ENCODE data around the gene ARMC7. TPM values are rescaled to one million over a fixed set of nuclear protein-coding genes. Genes with fewer than 3 reads are reported as not detected.

The ARMC7 gene
- polyA plus RNA-seq, 1 donor from 2014 or later, result 3.7 TPM

GRCh38 chr17:75152922-75153779 lies 43.4 kb downstream of the ARMC7 start:
- no peaks in the 10 kb centered on the region for H3K9me3 ChIP-seq (ENCODE audit: low read length)
- peaks cover 17% of the 10 kb centered on the region for H4K20me1 ChIP-seq (ENCODE audit: insufficient read depth)
- peaks cover 6% of the 10 kb centered on the region for H3K36me3 ChIP-seq (ENCODE audit: insufficient read depth, low read length)
- H3K4me2 ChIP-seq (ENCODE audit: low read length), result peak overlapping the region; percentile 82
- no peaks in the 10 kb centered on the region for H3K27me3 ChIP-seq (ENCODE audit: insufficient read depth, low read depth, low read length)
- H3K27ac ChIP-seq (ENCODE audit: low read length), result peak overlapping the region; percentile 100
- peak overlapping the region; percentile 21 for H2AFZ ChIP-seq (ENCODE audit: low read depth, low read length)
- TF ChIP-seq MXI1 (conservative IDR thresholded peaks at IDR 0.05; ENCODE audit: poor library complexity, severe bottlenecking) (peak; percentile 91), EP300 (conservative IDR thresholded peaks at IDR 0.05; ENCODE audit: poor library complexity, severe bottlenecking) (no peak), POLR2AphosphoS5 (IDR thresholded peaks at IDR 0.05) (peak; percentile 57), SMC3 (conservative IDR thresholded peaks at IDR 0.05; ENCODE audit: poor library complexity) (peak; percentile 11), RAD21 (conservative IDR thresholded peaks at IDR 0.05) (no peak), CTCF (IDR thresholded peaks at IDR 0.05; ENCODE audit: poor library complexity, severe bottlenecking) (no peak), TAF1 (IDR thresholded peaks at IDR 0.05; ENCODE audit: low read depth) (peak; percentile 80), REST (IDR thresholded peaks at IDR 0.05; ENCODE audit: borderline replicate concordance) (peak; percentile 96)
- peak overlapping the region; percentile 100 for H3K4me3 ChIP-seq (ENCODE audit: low read length)
- peaks cover 6% of the 10 kb centered on the region for H3F3A ChIP-seq (ENCODE audit: insufficient read depth, low read length, poor library complexity, severe bottlenecking)
- peaks cover 60% of the 10 kb centered on the region for H3K79me2 ChIP-seq (replicated peaks; ENCODE audit: insufficient read depth, low read length)
- H3K9ac ChIP-seq (ENCODE audit: low read length), result peak overlapping the region; percentile 100
- H3K9me2 ChIP-seq (ENCODE audit: insufficient read depth, low read length), result no peaks in the 10 kb centered on the region

GRCh38 chr17:75153780-75154194 lies 44.0 kb downstream of the ARMC7 start:
- H3K4me3 ChIP-seq (ENCODE audit: low read length), result peak overlapping the region; percentile 100
- no peak overlapping the region for H3K4me2 ChIP-seq (ENCODE audit: low read length)
- peak overlapping the region; percentile 100 for H3K9ac ChIP-seq (ENCODE audit: low read length)
- H3K79me2 ChIP-seq (replicated peaks; ENCODE audit: insufficient read depth, low read length), result peaks cover 54% of the 10 kb centered on the region
- H3K9me3 ChIP-seq (ENCODE audit: low read length), result no peaks in the 10 kb centered on the region
- TF ChIP-seq TAF1 (IDR thresholded peaks at IDR 0.05; ENCODE audit: low read depth) (peak; percentile 18), SMC3 (conservative IDR thresholded peaks at IDR 0.05; ENCODE audit: poor library complexity) (no peak)
- H3K27me3 ChIP-seq (ENCODE audit: insufficient read depth, low read depth, low read length), result no peaks in the 10 kb centered on the region
- peak overlapping the region; percentile 21 for H2AFZ ChIP-seq (ENCODE audit: low read depth, low read length)
- peaks cover 11% of the 10 kb centered on the region for H4K20me1 ChIP-seq (ENCODE audit: insufficient read depth)
- H3K36me3 ChIP-seq (ENCODE audit: insufficient read depth, low read length), result peaks cover 6% of the 10 kb centered on the region
- peak overlapping the region; percentile 100 for H3K27ac ChIP-seq (ENCODE audit: low read length)
- no peaks in the 10 kb centered on the region for H3K9me2 ChIP-seq (ENCODE audit: insufficient read depth, low read length)
- H3F3A ChIP-seq (ENCODE audit: insufficient read depth, low read length, poor library complexity, severe bottlenecking), result peaks cover 6% of the 10 kb centered on the region

All from neural cell (in vitro differentiated cells).